H1 (cell line): Measurements from ENCODE around the gene CACNA2D1. TPM values are rescaled to one million over a fixed set of nuclear protein-coding genes. Genes with fewer than 3 reads are reported as not detected.

ENCODE experiments used
- ASH2L ChIP-seq: fragments of 200-600, 300-600 bp; sonication (generic); IDR thresholded peaks from one replicate; pipeline ENCODE4 v1.7.1; 2017; ENCODE audit warnings: low read length
- CHD7 ChIP-seq: fragments of 300-600 bp; sonication (generic); IDR thresholded peaks from 2 replicates; pipeline ENCODE4 v1.7.1; 2012; ENCODE audit warnings: low read length, moderate library complexity, mild to moderate bottlenecking, inconsistent platforms; ENCODE audit not compliant: insufficient replicate concordance
- polyA plus RNA-seq, 7 experiments: library from polyadenylated mRNA; depleted of rRNA in 3 of 7; stranded (reverse) in 5 of 7; unstranded in 2 of 7; fragments of >200 nt in 5 of 7; fragments of 200-250 nt in 2 of 7; gene quantifications; 1 replicate in 5 of 7; 2 replicates in 1 of 7; 4 replicates in 1 of 7; pipeline versions ENCODE4 v1.2.1 to v1.2.3, GENCODE V29; 2011 to 2013; ENCODE audit warnings: missing spikeins in 2 of 7, mixed read lengths in 2 of 7
- total RNA-seq: library from RNA; stranded (reverse); fragmentation: NEBNext Ultra II Directional; extraction: Animal tissue kit (Norgen Biotek cat#: 25700); gene quantifications from 2 replicates; pipeline ENCODE4 v1.2.1, GENCODE V29; 2021

CACNA2D1 gene
- total and polyA plus RNA-seq, 2 of the 8 experiments (the other 6 are each of a cell fraction or from before 2014, with no cell fraction given) = 4.3 to 27.3 TPM

GRCh38 chr7:82085116-82085515, 358.5 kb downstream of the CACNA2D1 start (continued):
- no peak for TF ChIP-seq CHD7
- TF ChIP-seq ASH2L = no peak
